Measurements from ENCODE around the gene NLRP7. TPM values are rescaled to one million over a fixed set of nuclear protein-coding genes. Genes with fewer than 3 reads are reported as not detected.
"Not testable (repeated sequence)": the region's sequence is repeated elsewhere in the genome, so short reads cannot be mapped to it uniquely, and the experiment has no call there.

The NLRP7 gene
- total RNA-seq, 1 experiment from 2014 or later = 1.1 TPM

DNA sequence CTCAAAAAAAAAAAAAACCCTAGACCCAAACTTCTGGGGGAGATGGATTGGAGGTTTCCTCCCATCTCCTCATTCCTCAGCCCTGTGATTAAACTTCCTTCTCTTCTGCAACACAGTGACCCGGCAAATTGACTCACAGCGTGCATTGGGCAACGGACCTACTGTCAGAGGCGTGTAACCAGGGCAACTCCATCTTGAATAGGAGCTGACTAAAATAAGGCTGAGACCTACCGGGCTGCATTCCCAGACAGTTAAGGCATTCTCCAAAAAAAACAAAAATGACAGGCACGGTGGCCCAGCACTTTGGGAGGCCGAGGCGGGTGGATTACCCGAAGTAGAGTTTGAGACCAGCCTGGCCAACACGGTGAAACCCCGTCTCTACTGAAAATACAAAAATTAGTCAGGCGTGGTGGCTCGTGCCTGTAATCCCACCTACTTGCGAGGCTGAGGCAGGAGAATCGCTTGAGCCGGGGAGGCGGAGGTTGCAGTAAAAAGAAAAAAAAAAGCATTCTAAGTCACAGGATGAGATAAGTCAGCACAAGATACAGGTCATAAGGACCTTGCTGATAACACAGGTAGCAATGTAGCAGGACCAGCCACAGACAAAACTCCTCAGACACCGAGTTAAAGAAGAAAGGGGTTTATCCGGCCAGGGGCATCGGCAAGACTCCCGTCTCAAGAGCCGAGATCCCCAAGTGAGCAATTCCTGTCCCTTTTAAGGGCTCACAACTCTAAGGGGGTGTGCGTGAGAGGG is 5.4 kb upstream of the NLRP7 start:
- Mint-ChIP-seq H3K9me3 (peaks cover 2 to 83% of the 10 kb centered on the region in 2 experiments; a peak in 3 of 5 replicates), H3K27me3 (ENCODE audit: low read depth) (peaks cover 3% of the 10 kb centered on the region), H3K4me1 (peaks cover 0 to 22% of the 10 kb centered on the region in 2 experiments; a peak in 2 of 4 replicates), H3K4me3 (no peak overlapping the region), H3K36me3 (ENCODE audit: insufficient read depth in 1 of 3, low read depth in 3 of 3) (no peaks in the 10 kb centered on the region), H3K27ac (peak overlapping the region in 1 of 3 experiments; percentile 87; a peak in 2 of 7 replicates)
- no peak overlapping the region for H3K4me2 ChIP-seq (ENCODE audit: insufficient read depth, insufficient read length, low read length)
- H2AK5ac ChIP-seq (ENCODE audit: insufficient read length, low read length) = no peak overlapping the region
- H3K56ac ChIP-seq (ENCODE audit: insufficient read length, low read depth, low read length) = no peak overlapping the region
- TF ChIP-seq CTCF (conservative IDR thresholded peaks at IDR 0.05) = no peak
- no peak for DNase-seq
- H3K79me2 ChIP-seq (ENCODE audit: insufficient read depth, low read length) = no peaks in the 10 kb centered on the region
- H3K9me3 ChIP-seq (ENCODE audit: control insufficient read depth, low read depth, low read length) = no peaks in the 10 kb centered on the region
- H4K8ac ChIP-seq (replicated peaks; ENCODE audit: insufficient read length, low read depth, low read length) = no peak overlapping the region
- no peak overlapping the region for H3T11ph ChIP-seq (ENCODE audit: low read length)
- no peaks in the 10 kb centered on the region for H3K79me1 ChIP-seq (ENCODE audit: insufficient read depth, low read depth, low read length, poor library complexity, severe bottlenecking)
- no peak overlapping the region for H2BK5ac ChIP-seq (ENCODE audit: insufficient read length, low read length)
- H2BK15ac ChIP-seq (ENCODE audit: low read depth, low read length) = no peak overlapping the region
- no peak overlapping the region for H3K14ac ChIP-seq (ENCODE audit: insufficient read depth, low read length)
- no peak overlapping the region for H4K91ac ChIP-seq (ENCODE audit: insufficient read length, low read depth, low read length)
- no peak overlapping the region for H2BK20ac ChIP-seq (ENCODE audit: low read depth, low read length, poor library complexity, severe bottlenecking)
- no peaks in the 10 kb centered on the region for H4K20me1 ChIP-seq (ENCODE audit: control insufficient read depth, insufficient read depth, insufficient read length)
- H3K9ac ChIP-seq (ENCODE audit: extremely low read depth, insufficient read length, low read length) = no peak overlapping the region
- no peak overlapping the region for H2AFZ ChIP-seq (ENCODE audit: low read length)
- no CpG with 5 or more reads among the region's 23 CpGs for WGBS (ENCODE audit: extremely low coverage, insufficient read length, low lambda C conversion rate)
- no peak overlapping the region for H4K5ac ChIP-seq (ENCODE audit: insufficient read length, low read depth, low read length)
- H3K18ac ChIP-seq (ENCODE audit: insufficient read length, low read depth, low read length) = no peak overlapping the region
- H3K27me3 ChIP-seq (ENCODE audit: insufficient read depth, low read length) = no peaks in the 10 kb centered on the region
- H3K4ac ChIP-seq (ENCODE audit: low read depth, low read length) = no peak overlapping the region
- no peak overlapping the region for H2BK12ac ChIP-seq (ENCODE audit: insufficient read length, low read depth, low read length)
- no peaks in the 10 kb centered on the region for H3K23me2 ChIP-seq (ENCODE audit: insufficient read length, low read depth, low read length, poor library complexity, severe bottlenecking)
- H2BK120ac ChIP-seq (ENCODE audit: low read depth, low read length, poor library complexity, severe bottlenecking) = no peak overlapping the region
- H3K23ac ChIP-seq (ENCODE audit: insufficient read length, low read depth, low read length) = no peak overlapping the region
- no peaks in the 10 kb centered on the region; the same call in 1 of the 2 replicates for H3K4me1 ChIP-seq (ENCODE audit: insufficient read depth, low read length)
- H3K27ac ChIP-seq (ENCODE audit: insufficient read length, low read depth, low read length) = no peak overlapping the region

- H2BK120ac ChIP-seq (ENCODE audit: low read depth, low read length, poor library complexity, severe bottlenecking); H2BK20ac ChIP-seq (ENCODE audit: low read depth, low read length, poor library complexity, severe bottlenecking); H4K5ac ChIP-seq (ENCODE audit: insufficient read length, low read depth, low read length); H3K4me2 ChIP-seq (ENCODE audit: insufficient read depth, insufficient read length, low read length); H3K4me1 ChIP-seq (ENCODE audit: insufficient read depth, low read length); H4K8ac ChIP-seq (replicated peaks; ENCODE audit: insufficient read length, low read depth, low read length); H3K14ac ChIP-seq (ENCODE audit: insufficient read depth, low read length); DNase-seq; H3K79me1 ChIP-seq (ENCODE audit: insufficient read depth, low read depth, low read length, poor library complexity, severe bottlenecking); H2BK5ac ChIP-seq (ENCODE audit: insufficient read length, low read length); H3K9ac ChIP-seq (ENCODE audit: extremely low read depth, insufficient read length, low read length); H3K9me3 ChIP-seq (ENCODE audit: control insufficient read depth, low read depth, low read length); H3T11ph ChIP-seq (ENCODE audit: low read length); H3K27me3 ChIP-seq (ENCODE audit: insufficient read depth, low read length); H3K27ac ChIP-seq (ENCODE audit: insufficient read length, low read depth, low read length); H2AFZ ChIP-seq (ENCODE audit: low read length); H3K23me2 ChIP-seq (ENCODE audit: insufficient read length, low read depth, low read length, poor library complexity, severe bottlenecking); H3K4me3 Mint-ChIP-seq; H3K4ac ChIP-seq (ENCODE audit: low read depth, low read length); H4K91ac ChIP-seq (ENCODE audit: insufficient read length, low read depth, low read length); H3K27me3 Mint-ChIP-seq (ENCODE audit: low read depth); H3K18ac ChIP-seq (ENCODE audit: insufficient read length, low read depth, low read length); H2AK5ac ChIP-seq (ENCODE audit: insufficient read length, low read length); H3K23ac ChIP-seq (ENCODE audit: insufficient read length, low read depth, low read length); H4K20me1 ChIP-seq (ENCODE audit: control insufficient read depth, insufficient read depth, insufficient read length); H2BK12ac ChIP-seq (ENCODE audit: insufficient read length, low read depth, low read length); H3K36me3 Mint-ChIP-seq (ENCODE audit: insufficient read depth in 1 of 3, low read depth in 3 of 3); H2BK15ac ChIP-seq (ENCODE audit: low read depth, low read length); H3K56ac ChIP-seq (ENCODE audit: insufficient read length, low read depth, low read length); H3K79me2 ChIP-seq (ENCODE audit: insufficient read depth, low read length): not testable (repeated sequence)
- H3K4me1 Mint-ChIP-seq = peaks cover 0 to 22% of the 10 kb centered on the region in 2 experiments; a peak in 2 of 4 replicates
- WGBS (ENCODE audit: extremely low coverage, insufficient read length, low lambda C conversion rate) = no CpG with 5 or more reads among the region's 10 CpGs
- peaks cover 2 to 87% of the 10 kb centered on the region in 2 experiments; a peak in 3 of 5 replicates for H3K9me3 Mint-ChIP-seq
- peak overlapping the region in 1 of 3 experiments; percentile 92; a peak in 2 of 7 replicates for H3K27ac Mint-ChIP-seq
Observed at GRCh38 chr19:54950580-54950979, 3.2 kb upstream of the NLRP7 start.
